Right lobe of liver (tissue), 4 donors: ENCODE results near the gene COMMD10.

Experiments
- POLR2A ChIP-seq: fragments of 450-650 bp; IDR thresholded peaks from one replicate; pipeline ENCODE4 v1.6.1; 2017; ENCODE audit warnings: antibody characterized with exemption, mild to moderate bottlenecking
- TF ChIP-seq, protein P1 (sequence below), 4 donors: fragments of 200-600 bp in 3 of 4; fragments of 450-650 bp in 1 of 4; IDR thresholded peaks; one replicate each; pipeline versions ENCODE4 v1.5.1 to v1.8.0; 2016 to 2022; ENCODE audit warnings: antibody characterized with exemption in 4 of 4, mild to moderate bottlenecking in 2 of 4
- donor health status: DM: no; HTN: no; CAD: no.
- donor health status: DM: no; HTN: no; CAD: no.
- donor health status: DM: no; HTN: yes; CAD: no.

DNA sequence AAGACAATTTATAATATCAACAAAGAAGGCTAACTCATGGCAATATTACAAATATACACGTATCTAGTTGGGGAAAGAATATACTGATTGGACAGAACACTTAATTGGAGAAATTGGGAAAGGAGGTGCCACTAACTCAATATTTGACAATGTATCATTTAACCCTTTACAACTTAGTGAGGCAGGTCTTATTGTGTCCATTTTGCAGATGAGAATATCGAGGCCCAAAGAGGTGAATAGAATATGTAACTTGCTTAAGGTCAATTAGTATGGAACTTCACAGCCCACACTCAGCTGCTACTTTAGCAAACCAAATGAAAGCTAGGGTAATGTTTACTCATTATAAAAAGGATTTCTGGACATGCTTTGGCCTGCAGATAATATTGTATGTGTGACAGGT is 46.2 kb downstream of the COMMD10 start:
- TF ChIP-seq, protein P1, sequence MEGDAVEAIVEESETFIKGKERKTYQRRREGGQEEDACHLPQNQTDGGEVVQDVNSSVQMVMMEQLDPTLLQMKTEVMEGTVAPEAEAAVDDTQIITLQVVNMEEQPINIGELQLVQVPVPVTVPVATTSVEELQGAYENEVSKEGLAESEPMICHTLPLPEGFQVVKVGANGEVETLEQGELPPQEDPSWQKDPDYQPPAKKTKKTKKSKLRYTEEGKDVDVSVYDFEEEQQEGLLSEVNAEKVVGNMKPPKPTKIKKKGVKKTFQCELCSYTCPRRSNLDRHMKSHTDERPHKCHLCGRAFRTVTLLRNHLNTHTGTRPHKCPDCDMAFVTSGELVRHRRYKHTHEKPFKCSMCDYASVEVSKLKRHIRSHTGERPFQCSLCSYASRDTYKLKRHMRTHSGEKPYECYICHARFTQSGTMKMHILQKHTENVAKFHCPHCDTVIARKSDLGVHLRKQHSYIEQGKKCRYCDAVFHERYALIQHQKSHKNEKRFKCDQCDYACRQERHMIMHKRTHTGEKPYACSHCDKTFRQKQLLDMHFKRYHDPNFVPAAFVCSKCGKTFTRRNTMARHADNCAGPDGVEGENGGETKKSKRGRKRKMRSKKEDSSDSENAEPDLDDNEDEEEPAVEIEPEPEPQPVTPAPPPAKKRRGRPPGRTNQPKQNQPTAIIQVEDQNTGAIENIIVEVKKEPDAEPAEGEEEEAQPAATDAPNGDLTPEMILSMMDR (IDR thresholded peaks at IDR 0.05) = no peak
- no peak for TF ChIP-seq POLR2A
